Hepatocyte (in vitro differentiated cells): ENCODE measurements around the gene CDC20B. TPM values are rescaled to one million over a fixed set of nuclear protein-coding genes. Genes with fewer than 3 reads are reported as not detected.

Experiments used
- DNase-seq: peaks from one replicate; pipeline ENCODE4 v3.0.0-alpha.2; 2016; ENCODE audit warnings: low spot score
- H2AFZ ChIP-seq: fragments of 200-600 bp; sonication (generic); 2 replicates; pipeline ENCODE4 v1.6.0; 2016; ENCODE audit warnings: antibody characterized with exemption, mild to moderate bottlenecking
- H3K27ac ChIP-seq: fragments of 200-600 bp; sonication (generic); 2 replicates; pipeline ENCODE4 v1.5.1; 2016; ENCODE audit warnings: mild to moderate bottlenecking
- H3K27me3 ChIP-seq: fragments of 200-600 bp; sonication (generic); 2 replicates; pipeline ENCODE4 v1.6.1; 2016
- H3K36me3 ChIP-seq: fragments of 200-600 bp; sonication (generic); replicated peaks from 2 replicates; pipeline ENCODE4 v1.5.1; 2016; ENCODE audit warnings: low read depth; ENCODE audit not compliant: insufficient read depth
- H3K4me1 ChIP-seq: fragments of 200-600 bp; sonication (generic); 2 replicates; pipeline ENCODE4 v1.5.1; 2016; ENCODE audit warnings: mild to moderate bottlenecking, moderate library complexity; ENCODE audit not compliant: insufficient read depth
- H3K4me2 ChIP-seq: fragments of 200-600 bp; sonication (generic); 2 replicates; pipeline ENCODE4 v1.6.0; 2016
- H3K4me3 ChIP-seq: fragments of 200-600 bp; sonication (generic); 2 replicates; pipeline ENCODE4 v1.5.1; 2016; ENCODE audit warnings: mild to moderate bottlenecking
- H3K79me2 ChIP-seq: fragments of 200-600 bp; sonication (generic); 2 replicates; pipeline ENCODE4 v1.6.0; 2017; ENCODE audit warnings: mild to moderate bottlenecking
- H3K9me2 ChIP-seq: fragments of 200-600 bp; sonication (generic); replicated peaks from 2 replicates; pipeline ENCODE4 v1.6.0; 2017; ENCODE audit warnings: mild to moderate bottlenecking; ENCODE audit not compliant: insufficient read depth
- H3K9me3 ChIP-seq: fragments of 200-600 bp; sonication (generic); 2 replicates; pipeline ENCODE4 v1.5.1; 2016; ENCODE audit warnings: low read depth, mild to moderate bottlenecking
- H4K20me1 ChIP-seq: fragments of 200-600 bp; sonication (generic); 2 replicates; pipeline ENCODE4 v1.6.0; 2016; ENCODE audit warnings: mild to moderate bottlenecking; ENCODE audit not compliant: insufficient read depth, poor library complexity, severe bottlenecking
- CTCF ChIP-seq: fragments of 200-600 bp; sonication (generic); IDR thresholded peaks from 2 replicates; pipeline ENCODE4 v1.5.1; 2016; ENCODE audit warnings: antibody characterized with exemption, mild to moderate bottlenecking; ENCODE audit not compliant: poor library complexity
- EZH2 ChIP-seq: fragments of 200-600 bp; sonication (generic); IDR thresholded peaks from 2 replicates; pipeline ENCODE4 v1.6.1; 2016; ENCODE audit warnings: antibody characterized with exemption, mild to moderate bottlenecking, borderline replicate concordance
- EZH2phosphoT487 ChIP-seq: fragments of 200-600 bp; sonication (generic); IDR thresholded peaks from one replicate; pipeline ENCODE4 v1.6.1; 2018; ENCODE audit warnings: antibody characterized with exemption, mild to moderate bottlenecking, low read depth, moderate library complexity; ENCODE audit not compliant: unreplicated experiment, severe bottlenecking
- WGBS: methylation state at CpG from one replicate; pipeline ENCODE4 v1.1.6; 2016; ENCODE audit warnings: low lambda C conversion rate; ENCODE audit errors: missing lambda C conversion rate; 5-methylcytosine and 5-hydroxymethylcytosine counted together
- polyA plus RNA-seq: library from polyadenylated mRNA; unstranded; fragments of >200 nt; fragmentation: Nextera tagmentation; extraction: Ambion mirVana; gene quantifications from 2 replicates; pipeline ENCODE4 v1.2.1, GENCODE V29; 2016
- total RNA-seq: library from RNA; depleted of rRNA; stranded (reverse); fragments of >200 nt; gene quantifications from 2 replicates; pipeline ENCODE4 v1.2.3, GENCODE V29; 2014

CDC20B gene
- total and polyA plus RNA-seq, 2 experiments from 2014 or later = 0.30 TPM; not detected in 1

GRCh38 chr5:55187370-55187769 lies 14.4 kb upstream of the CDC20B start:
- WGBS = 47% methylated on average over 4 of the region's 4 CpGs
- Histone ChIP-seq H3K4me3 (no peak overlapping the region), H3K9me2 (no peaks in the 10 kb centered on the region), H2AFZ (no peak overlapping the region), H4K20me1 (no peaks in the 10 kb centered on the region), H3K9me3 (no peaks in the 10 kb centered on the region), H3K4me1 (no peaks in the 10 kb centered on the region), H3K27me3 (peaks cover 46% of the 10 kb centered on the region), H3K79me2 (no peaks in the 10 kb centered on the region), H3K27ac (no peak overlapping the region), H3K4me2 (no peak overlapping the region), H3K36me3 (no peaks in the 10 kb centered on the region)
- DNase-seq = peak; percentile 9
- TF ChIP-seq EZH2 (no peak), CTCF (peak; percentile 32), EZH2phosphoT487 (no peak)

- H3K36me3 ChIP-seq = no peaks in the 10 kb centered on the region
- H3K4me3 ChIP-seq = no peak overlapping the region
- no peaks in the 10 kb centered on the region for H3K79me2 ChIP-seq
- no peak for TF ChIP-seq CTCF
- TF ChIP-seq EZH2 = no peak
- TF ChIP-seq EZH2phosphoT487 = no peak
- H2AFZ ChIP-seq = no peak overlapping the region
- no peak overlapping the region for H3K4me2 ChIP-seq
- H3K27me3 ChIP-seq = peaks cover 84% of the 10 kb centered on the region
- 35% methylated on average over 1 of the region's 1 CpG for WGBS
- no peak for DNase-seq
- no peaks in the 10 kb centered on the region for H3K9me2 ChIP-seq
- no peaks in the 10 kb centered on the region for H3K9me3 ChIP-seq
- peaks cover 6% of the 10 kb centered on the region for H3K4me1 ChIP-seq
- no peaks in the 10 kb centered on the region for H4K20me1 ChIP-seq
- H3K27ac ChIP-seq = no peak overlapping the region
Observed at GRCh38 chr5:55180016-55180415, 7.0 kb upstream of the CDC20B start.

GRCh38 chr5:55177078-55177477 lies 4.1 kb upstream of the CDC20B start:
- Histone ChIP-seq H3K27ac (no peak overlapping the region), H3K4me1 (peaks cover 13% of the 10 kb centered on the region), H3K4me3 (no peak overlapping the region), H2AFZ (no peak overlapping the region), H3K36me3 (no peaks in the 10 kb centered on the region), H3K9me2 (no peaks in the 10 kb centered on the region), H4K20me1 (no peaks in the 10 kb centered on the region), H3K27me3 (peaks cover 85% of the 10 kb centered on the region), H3K4me2 (peak overlapping the region; percentile 98), H3K79me2 (no peaks in the 10 kb centered on the region), H3K9me3 (no peaks in the 10 kb centered on the region)
- WGBS = 10% methylated on average over 2 of the region's 2 CpGs
- TF ChIP-seq EZH2phosphoT487 (no peak), CTCF (no peak), EZH2 (no peak)
- DNase-seq = no peak
